Measurements from ENCODE around the gene DNTT.

The DNTT gene

GRCh38 chr10:96304230-96304629, at the start of gene DNTT:
Gene DNTT, plus strand, starts transcription at chr10:96304434. Its CDS starts 64 bp downstream, at chr10:96304498.
- DNase-seq = no peak

- no peak for DNase-seq
These were observed 49.3 kb upstream of the DNTT start for GRCh38 chr10:96254976-96255375.

GRCh38 chr10:96255549-96256333, 48.5 kb upstream of the DNTT start:
- DNase-seq = no peak

- no peak for DNase-seq
These were observed 46.3 kb upstream of the DNTT start for GRCh38 chr10:96257944-96258343.

- no peak for DNase-seq
These were observed 45.1 kb upstream of the DNTT start for GRCh38 chr10:96259150-96259549.

- no peak for DNase-seq
These were observed 44.2 kb upstream of the DNTT start for GRCh38 chr10:96260014-96260413.

GRCh38 chr10:96261132-96261531, 43.1 kb upstream of the DNTT start:
- no peak for DNase-seq

GRCh38 chr10:96261930-96262329, 42.3 kb upstream of the DNTT start:
- DNase-seq = no peak

GRCh38 chr10:96263176-96263575, 41.1 kb upstream of the DNTT start:
- DNase-seq = no peak

- DNase-seq = no peak
These were observed 40.6 kb upstream of the DNTT start for GRCh38 chr10:96263669-96264068.

- no peak for DNase-seq
These were observed 39.3 kb upstream of the DNTT start for GRCh38 chr10:96264938-96265337.

GRCh38 chr10:96266118-96266770, 38.0 kb upstream of the DNTT start:
- DNase-seq = no peak

- DNase-seq = no peak
These were observed 37.0 kb upstream of the DNTT start for GRCh38 chr10:96267234-96267705.

- DNase-seq = no peak
These were observed 35.8 kb upstream of the DNTT start for GRCh38 chr10:96268341-96268909.

GRCh38 chr10:96269438-96270300, 34.6 kb upstream of the DNTT start:
- DNase-seq = no peak

GRCh38 chr10:96270571-96270970, 33.7 kb upstream of the DNTT start:
- DNase-seq = no peak

GRCh38 chr10:96271016-96271815, 33.0 kb upstream of the DNTT start, which contains the start of gene BLNK:
Gene BLNK, minus strand, starts transcription at chr10:96271569. Its CDS starts 171 bp downstream, at chr10:96271398.
- DNase-seq = no peak

- no peak for DNase-seq
These were observed 31.6 kb upstream of the DNTT start for GRCh38 chr10:96272316-96273280.

- DNase-seq = no peak
These were observed 28.4 kb upstream of the DNTT start for GRCh38 chr10:96275685-96276418.

- no peak for DNase-seq
These were observed 27.8 kb upstream of the DNTT start for GRCh38 chr10:96276426-96276825.
